WTC11 (cell line): ENCODE data around the gene SLC25A51. TPM values are rescaled to one million over a fixed set of nuclear protein-coding genes. Genes with fewer than 3 reads are reported as not detected.

Experiments
- ATAC-seq: fragments of 200-7000 bp; cut with Tn5 transposase; 2 replicates; pipeline ENCODE4 v1.10.0; 2021; ENCODE audit warnings: mild to moderate bottlenecking, moderate library complexity
- CTCF ChIA-PET: fragments of 300-600 bp; sonication (Branson Sonifier 250); formaldehyde crosslinking; loops from one replicate; lab custom pipeline; 2021; ENCODE audit warnings: antibody characterized with exemption; lab: Charles Lee
- POLR2A ChIA-PET: fragments of 350-600 bp; sonication (Branson Sonifier 250); formaldehyde crosslinking; loops from one replicate; lab custom pipeline; 2021; ENCODE audit warnings: antibody characterized with exemption; lab: Charles Lee
- DNase-seq: peaks from one replicate; pipeline ENCODE4 v3.0.0; 2021; ENCODE audit warnings: low spot score
- H3K27ac Mint-ChIP-seq: 2 replicates; pipeline ENCODE4 v1.8.0; 2021; ENCODE audit warnings: mixed read lengths
- H3K27me3 Mint-ChIP-seq: 2 replicates; pipeline ENCODE4 v1.8.0; 2021; ENCODE audit warnings: low read depth, mild to moderate bottlenecking, moderate library complexity, mixed read lengths
- H3K36me3 Mint-ChIP-seq: 2 replicates; pipeline ENCODE4 v1.8.0; 2021; ENCODE audit warnings: mixed read lengths
- H3K4me1 Mint-ChIP-seq: 2 replicates; pipeline ENCODE4 v1.8.0; 2022; ENCODE audit warnings: mixed read lengths
- H3K4me3 Mint-ChIP-seq: 2 replicates; pipeline ENCODE4 v1.8.0; 2021; ENCODE audit warnings: mild to moderate bottlenecking, moderate library complexity, mixed read lengths
- H3K9me3 Mint-ChIP-seq: 2 replicates; pipeline ENCODE4 v1.8.0; 2021; ENCODE audit warnings: mixed read lengths
- ATF6 ChIP-seq: sonication (generic); formaldehyde crosslinking; IDR thresholded peaks from 2 replicates; pipeline ENCODE4 v1.8.1; 2023; ENCODE audit warnings: mild to moderate bottlenecking, missing genetic modification reagents
- FOXP1 ChIP-seq: sonication (generic); formaldehyde crosslinking; IDR thresholded peaks from 2 replicates; pipeline ENCODE4 v1.8.0; 2022; ENCODE audit warnings: missing genetic modification reagents, mild to moderate bottlenecking, moderate library complexity, borderline replicate concordance
- KAT7 ChIP-seq: sonication (generic); formaldehyde crosslinking; IDR thresholded peaks from 2 replicates; pipeline ENCODE4 v1.8.1; 2023; ENCODE audit warnings: missing genetic modification reagents, mild to moderate bottlenecking, borderline replicate concordance
- NFATC4 ChIP-seq: fragments of 250-450 bp; sonication (Bioruptor Pico); IDR thresholded peaks from 2 replicates; pipeline ENCODE4 v1.9.0; 2021; ENCODE audit warnings: mild to moderate bottlenecking
- NFE2L1 ChIP-seq: sonication (generic); formaldehyde crosslinking; IDR thresholded peaks from 2 replicates; pipeline ENCODE4 v1.8.1; 2023; ENCODE audit warnings: missing genetic modification reagents
- NFYB ChIP-seq: sonication (generic); formaldehyde crosslinking; conservative IDR thresholded peaks from 2 replicates; pipeline ENCODE4 v1.8.0; 2022; ENCODE audit warnings: low read depth, missing genetic modification reagents
- TEAD4 ChIP-seq: sonication (generic); formaldehyde crosslinking; IDR thresholded peaks from 2 replicates; pipeline ENCODE4 v1.8.0; 2022; ENCODE audit warnings: mild to moderate bottlenecking, missing genetic modification reagents
- ZNF138 ChIP-seq: sonication (generic); formaldehyde crosslinking; conservative IDR thresholded peaks from 2 replicates; pipeline ENCODE4 v1.8.1; 2022; ENCODE audit warnings: mild to moderate bottlenecking, moderate library complexity, missing genetic modification reagents
- ZNF219 ChIP-seq: sonication (generic); formaldehyde crosslinking; IDR thresholded peaks from 2 replicates; pipeline ENCODE4 v1.8.0; 2023; ENCODE audit warnings: missing genetic modification reagents, mild to moderate bottlenecking, borderline replicate concordance
- ZNF512 ChIP-seq: sonication (generic); formaldehyde crosslinking; IDR thresholded peaks from 2 replicates; pipeline ENCODE4 v1.8.1; 2022; ENCODE audit warnings: missing genetic modification reagents, borderline replicate concordance
- total RNA-seq: library from RNA; stranded (reverse); gene quantifications from 3 replicates; pipeline ENCODE4 v1.2.3, GENCODE V29; 2021
- TF ChIP-seq, protein P1 (sequence below): fragments of 250-450 bp; sonication (Bioruptor Pico); IDR thresholded peaks from 2 replicates; pipeline ENCODE4 v1.9.0; 2021; ENCODE audit warnings: mild to moderate bottlenecking
- TF ChIP-seq, protein P2 (sequence below): fragments of 200-600 bp; IDR thresholded peaks from 2 replicates; pipeline ENCODE4 v1.8.0; 2022; ENCODE audit warnings: antibody characterized with exemption

The SLC25A51 gene
- total RNA-seq, 1 experiment from 2014 or later = 15.4 TPM

GRCh38 chr9:37914701-37915358 lies 10.9 kb upstream of the SLC25A51 start:
- ATAC-seq (no peak), DNase-seq (no peak)
- Mint-ChIP-seq H3K4me1 (peaks cover 9% of the 10 kb centered on the region), H3K9me3 (no peaks in the 10 kb centered on the region), H3K27ac (no peak overlapping the region), H3K36me3 (no peaks in the 10 kb centered on the region; the same call in 1 of the 2 replicates), H3K4me3 (no peak overlapping the region), H3K27me3 (no peaks in the 10 kb centered on the region)
- TF ChIP-seq TEAD4 (CRISPR knock-in tag) (no peak), ZNF138 (CRISPR knock-in tag) (no peak), FOXP1 (CRISPR knock-in tag) (no peak), ZNF512 (CRISPR knock-in tag) (no peak), KAT7 (CRISPR knock-in tag) (no peak), ATF6 (CRISPR knock-in tag) (no peak)
- TF ChIP-seq, protein P1, sequence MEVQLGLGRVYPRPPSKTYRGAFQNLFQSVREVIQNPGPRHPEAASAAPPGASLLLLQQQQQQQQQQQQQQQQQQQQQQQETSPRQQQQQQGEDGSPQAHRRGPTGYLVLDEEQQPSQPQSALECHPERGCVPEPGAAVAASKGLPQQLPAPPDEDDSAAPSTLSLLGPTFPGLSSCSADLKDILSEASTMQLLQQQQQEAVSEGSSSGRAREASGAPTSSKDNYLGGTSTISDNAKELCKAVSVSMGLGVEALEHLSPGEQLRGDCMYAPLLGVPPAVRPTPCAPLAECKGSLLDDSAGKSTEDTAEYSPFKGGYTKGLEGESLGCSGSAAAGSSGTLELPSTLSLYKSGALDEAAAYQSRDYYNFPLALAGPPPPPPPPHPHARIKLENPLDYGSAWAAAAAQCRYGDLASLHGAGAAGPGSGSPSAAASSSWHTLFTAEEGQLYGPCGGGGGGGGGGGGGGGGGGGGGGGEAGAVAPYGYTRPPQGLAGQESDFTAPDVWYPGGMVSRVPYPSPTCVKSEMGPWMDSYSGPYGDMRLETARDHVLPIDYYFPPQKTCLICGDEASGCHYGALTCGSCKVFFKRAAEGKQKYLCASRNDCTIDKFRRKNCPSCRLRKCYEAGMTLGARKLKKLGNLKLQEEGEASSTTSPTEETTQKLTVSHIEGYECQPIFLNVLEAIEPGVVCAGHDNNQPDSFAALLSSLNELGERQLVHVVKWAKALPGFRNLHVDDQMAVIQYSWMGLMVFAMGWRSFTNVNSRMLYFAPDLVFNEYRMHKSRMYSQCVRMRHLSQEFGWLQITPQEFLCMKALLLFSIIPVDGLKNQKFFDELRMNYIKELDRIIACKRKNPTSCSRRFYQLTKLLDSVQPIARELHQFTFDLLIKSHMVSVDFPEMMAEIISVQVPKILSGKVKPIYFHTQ = no peak
- CTCF ChIA-PET = interaction anchor here (0.5 to 3.2 kb wide), 18 partner anchors 23 to 486 kb away, joined by 3 to 37 read pairs (median 9); partner anchors contain the start of gene ALDH1B1
- POLR2A ChIA-PET = no interaction called here

DNA sequence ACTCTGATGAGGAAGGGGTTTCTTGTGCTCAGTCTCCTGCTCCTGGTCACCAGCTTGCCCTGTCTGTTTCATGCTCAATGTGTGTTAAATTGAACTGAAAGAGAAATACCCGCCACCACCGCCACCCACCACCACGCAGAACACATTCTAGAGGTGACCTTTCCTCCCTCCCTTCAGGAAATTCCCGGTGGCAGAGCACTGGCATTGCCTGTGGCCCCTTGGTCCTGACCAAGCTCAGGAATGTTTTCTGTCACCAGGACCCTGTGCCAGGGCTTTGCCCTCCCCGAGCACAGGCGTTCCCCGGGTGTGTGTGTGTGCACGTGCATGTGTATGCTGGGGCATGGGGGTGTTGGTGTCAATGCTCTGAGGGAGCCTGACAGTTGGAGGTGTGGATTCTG lies 10.2 kb upstream of the SLC25A51 start:
- peaks cover 5% of the 10 kb centered on the region; the same call in 1 of the 2 replicates for H3K4me1 Mint-ChIP-seq
- H3K27me3 Mint-ChIP-seq = no peaks in the 10 kb centered on the region
- no peak for TF ChIP-seq NFATC4
- no peak for TF ChIP-seq NFE2L1 (CRISPR knock-in tag)
- no peak for TF ChIP-seq ZNF512 (CRISPR knock-in tag)
- TF ChIP-seq ZNF138 (CRISPR knock-in tag) = no peak
- TF ChIP-seq NFYB (CRISPR knock-in tag) = no peak
- no peak for DNase-seq
- no peaks in the 10 kb centered on the region; the same call in 1 of the 2 replicates for H3K36me3 Mint-ChIP-seq
- ChIA-PET POLR2A (interaction anchor here (1.0 kb wide), 2 partner anchors 177 to 479 kb away, joined by 3 read pairs; partner anchors contain the start of gene ALDH1B1), CTCF (interaction anchor here (0.5 to 3.2 kb wide), 71 partner anchors 8 to 503 kb away, joined by 3 to 37 read pairs (median 5); partner anchors contain the start of genes ALDH1B1, SHB and SLC25A51)
- H3K9me3 Mint-ChIP-seq = no peaks in the 10 kb centered on the region
- H3K27ac Mint-ChIP-seq = no peak overlapping the region
- ATAC-seq = no peak
- H3K4me3 Mint-ChIP-seq = no peak overlapping the region

- peak; percentile 92 for DNase-seq
- Mint-ChIP-seq H3K27ac (no peak overlapping the region), H3K36me3 (no peaks in the 10 kb centered on the region; the same call in 1 of the 2 replicates), H3K9me3 (no peaks in the 10 kb centered on the region), H3K4me1 (0 out of 2 replicates have a peak, but pooled peaks cover 3% of the 10 kb centered on the region), H3K4me3 (no peak overlapping the region), H3K27me3 (no peaks in the 10 kb centered on the region)
- TF ChIP-seq, protein P2, sequence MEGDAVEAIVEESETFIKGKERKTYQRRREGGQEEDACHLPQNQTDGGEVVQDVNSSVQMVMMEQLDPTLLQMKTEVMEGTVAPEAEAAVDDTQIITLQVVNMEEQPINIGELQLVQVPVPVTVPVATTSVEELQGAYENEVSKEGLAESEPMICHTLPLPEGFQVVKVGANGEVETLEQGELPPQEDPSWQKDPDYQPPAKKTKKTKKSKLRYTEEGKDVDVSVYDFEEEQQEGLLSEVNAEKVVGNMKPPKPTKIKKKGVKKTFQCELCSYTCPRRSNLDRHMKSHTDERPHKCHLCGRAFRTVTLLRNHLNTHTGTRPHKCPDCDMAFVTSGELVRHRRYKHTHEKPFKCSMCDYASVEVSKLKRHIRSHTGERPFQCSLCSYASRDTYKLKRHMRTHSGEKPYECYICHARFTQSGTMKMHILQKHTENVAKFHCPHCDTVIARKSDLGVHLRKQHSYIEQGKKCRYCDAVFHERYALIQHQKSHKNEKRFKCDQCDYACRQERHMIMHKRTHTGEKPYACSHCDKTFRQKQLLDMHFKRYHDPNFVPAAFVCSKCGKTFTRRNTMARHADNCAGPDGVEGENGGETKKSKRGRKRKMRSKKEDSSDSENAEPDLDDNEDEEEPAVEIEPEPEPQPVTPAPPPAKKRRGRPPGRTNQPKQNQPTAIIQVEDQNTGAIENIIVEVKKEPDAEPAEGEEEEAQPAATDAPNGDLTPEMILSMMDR = peak; percentile 97
- no peak for TF ChIP-seq ZNF219 (CRISPR knock-in tag)
- ATAC-seq = peak; percentile 96
- CTCF ChIA-PET = interaction anchor here (0.6 to 3.2 kb wide), 83 partner anchors 8 to 505 kb away, joined by 3 to 37 read pairs (median 4); partner anchors contain the start of genes ALDH1B1, SHB and SLC25A51
- POLR2A ChIA-PET = interaction anchor here (0.7 to 1.0 kb wide), 4 partner anchors 20 to 479 kb away, joined by 3 read pairs; partner anchors contain the start of gene ALDH1B1
Measured at GRCh38 chr9:37913480-37914153, 9.7 kb upstream of the SLC25A51 start.
